HepG2 (cell line): ENCODE results near the gene MORN1. TPM values are rescaled to one million over a fixed set of nuclear protein-coding genes. Genes with fewer than 3 reads are reported as not detected.
A peak's percentile ranks its signal among the peaks of the same experiment; 100 is the strongest.

Experiments
- CSRNP1 ChIP-seq: sonication (generic); formaldehyde crosslinking; IDR thresholded peaks from 2 replicates; pipeline ENCODE4 v1.8.1; 2023; ENCODE audit warnings: mild to moderate bottlenecking, missing genetic modification reagents
- GATAD2A ChIP-seq: IDR thresholded peaks from 2 replicates; pipeline ENCODE4 v1.6.1; 2016
- GTF3A ChIP-seq: sonication (generic); formaldehyde crosslinking; conservative IDR thresholded peaks from 2 replicates; pipeline ENCODE4 v1.4.0; 2020; ENCODE audit warnings: mild to moderate bottlenecking, missing genetic modification reagents
- HNF4G ChIP-seq, 2 experiments: sonication (generic) in 1 of 2; formaldehyde crosslinking in 1 of 2; IDR thresholded peaks; 2 replicates each; pipeline versions ENCODE4 v1.4.0 to v1.6.1; 2011 to 2020; ENCODE audit warnings: borderline replicate concordance in 2 of 2, low read depth in 2 of 2, mild to moderate bottlenecking in 2 of 2, low read length in 1 of 2, missing genetic modification reagents in 1 of 2, moderate library complexity in 1 of 2
- HOXA3 ChIP-seq: sonication (generic); formaldehyde crosslinking; IDR thresholded peaks from 2 replicates; pipeline ENCODE4 v1.5.0; 2020; ENCODE audit warnings: missing genetic modification reagents
- ISX ChIP-seq: sonication (generic); formaldehyde crosslinking; conservative IDR thresholded peaks from 2 replicates; pipeline ENCODE4 v1.5.0; 2020; ENCODE audit warnings: missing genetic modification reagents
- KLF9 ChIP-seq: IDR thresholded peaks from 2 replicates; pipeline ENCODE4 v1.6.1; 2016; ENCODE audit warnings: low read depth
- RELA ChIP-seq: sonication (generic); formaldehyde crosslinking; IDR thresholded peaks from 2 replicates; pipeline ENCODE4 v1.4.0; 2020; ENCODE audit warnings: missing genetic modification reagents
- RXRB ChIP-seq: IDR thresholded peaks from 2 replicates; pipeline ENCODE4 v1.6.1; 2016; ENCODE audit warnings: borderline replicate concordance, missing genetic modification reagents, missing compliant biosample characterization
- SATB2 ChIP-seq: sonication (generic); formaldehyde crosslinking; IDR thresholded peaks from 2 replicates; pipeline ENCODE4 v1.5.0; 2020; ENCODE audit warnings: missing genetic modification reagents
- STAG1 ChIP-seq: sonication (generic); formaldehyde crosslinking; IDR thresholded peaks from 2 replicates; pipeline ENCODE4 v1.4.0; 2020; ENCODE audit warnings: missing genetic modification reagents
- STAT5B ChIP-seq: sonication (generic); formaldehyde crosslinking; IDR thresholded peaks from 2 replicates; pipeline ENCODE4 v1.4.0; 2020; ENCODE audit warnings: missing genetic modification reagents
- TBL1XR1 ChIP-seq: fragments of 150-350 bp; IDR thresholded peaks from 2 replicates; pipeline ENCODE4 v1.6.1; 2014; ENCODE audit warnings: borderline replicate concordance, low read length; ENCODE audit not compliant: partially characterized antibody
- TGIF2 ChIP-seq: IDR thresholded peaks from 2 replicates; pipeline ENCODE4 v1.6.1; 2016; ENCODE audit warnings: control low read depth, missing compliant biosample characterization
- THAP11 ChIP-seq: IDR thresholded peaks from 2 replicates; pipeline ENCODE4 v1.6.1; 2016; ENCODE audit warnings: missing biosample characterization, missing genetic modification reagents
- THRA ChIP-seq: sonication (generic); formaldehyde crosslinking; IDR thresholded peaks from 2 replicates; pipeline ENCODE4 v1.4.0; 2020; ENCODE audit warnings: missing genetic modification reagents, borderline replicate concordance
- THYN1 ChIP-seq: sonication (generic); formaldehyde crosslinking; IDR thresholded peaks from 2 replicates; pipeline ENCODE4 v1.8.1; 2023; ENCODE audit warnings: low read depth, mild to moderate bottlenecking, moderate library complexity, missing genetic modification reagents, borderline replicate concordance
- ZNF3 ChIP-seq: IDR thresholded peaks from 2 replicates; pipeline ENCODE4 v1.7.0; 2017; ENCODE audit warnings: inconsistent platforms
- ZNF335 ChIP-seq: sonication (generic); formaldehyde crosslinking; IDR thresholded peaks from 2 replicates; pipeline ENCODE4 v1.4.0; 2020; ENCODE audit warnings: missing genetic modification reagents
- ZNF512B ChIP-seq: sonication (generic); formaldehyde crosslinking; IDR thresholded peaks from 2 replicates; pipeline ENCODE4 v1.5.1; 2020; ENCODE audit warnings: missing genetic modification reagents, mild to moderate bottlenecking, borderline replicate concordance
- ZNF557 ChIP-seq: sonication (generic); formaldehyde crosslinking; IDR thresholded peaks from 2 replicates; pipeline ENCODE4 v1.4.0; 2020; ENCODE audit warnings: missing genetic modification reagents
- ZNF772 ChIP-seq: sonication (generic); formaldehyde crosslinking; IDR thresholded peaks from 2 replicates; pipeline ENCODE4 v1.5.0; 2020; ENCODE audit warnings: mild to moderate bottlenecking, missing genetic modification reagents
- ZSCAN21 ChIP-seq: sonication (generic); formaldehyde crosslinking; IDR thresholded peaks from 2 replicates; pipeline ENCODE4 v1.8.0; 2022; ENCODE audit warnings: mild to moderate bottlenecking, missing genetic modification reagents, moderate library complexity, borderline replicate concordance
- polyA plus RNA-seq, 8 experiments: library from polyadenylated mRNA; depleted of rRNA in 3 of 8; stranded (reverse) in 7 of 8; unstranded in 1 of 8; fragments of >200 nt; fragmentation: Illumina TruSeq in 4 of 8; extraction: Trizol in 4 of 8; gene quantifications; 2 replicates each; pipeline versions ENCODE4 v1.2.1 to v1.2.3, GENCODE V29; 2011 to 2016; ENCODE audit warnings: low read depth in 4 of 8, missing spikeins in 1 of 8, mixed read lengths in 1 of 8; ENCODE audit not compliant: insufficient read depth in 1 of 8
- total RNA-seq, 5 experiments: library from RNA; depleted of rRNA; stranded (reverse); fragments of >200 nt; fragmentation: Illumina TruSeq; extraction: Trizol; gene quantifications; 2 replicates each; pipeline ENCODE4 v1.2.3, GENCODE V29; 2016; ENCODE audit warnings: low read depth in 1 of 5

The MORN1 gene
- total and polyA plus RNA-seq, 2 of the 13 experiments (the other 11 are each of a cell fraction or from before 2014, with no cell fraction given): 3.1 to 6.5 TPM

GRCh38 chr1:2381741-2382620, 9.4 kb downstream of the MORN1 start (continued):
- no peak for TF ChIP-seq THYN1 (CRISPR knock-in tag)
- peak; percentile 99 for TF ChIP-seq STAG1 (CRISPR knock-in tag)
- TF ChIP-seq RXRB (CRISPR knock-in tag): no peak; the same call in 1 of the 2 replicates
- TF ChIP-seq TBL1XR1: no peak
- 0 out of 2 replicates have a peak, but pooled peaks have one; percentile 43 for TF ChIP-seq THAP11 (CRISPR knock-in tag)
- TF ChIP-seq TGIF2 (CRISPR knock-in tag): 0 out of 2 replicates have a peak, but pooled peaks have one; percentile 54
- no peak for TF ChIP-seq SATB2 (CRISPR knock-in tag)
- no peak for TF ChIP-seq ISX
- no peak for TF ChIP-seq STAT5B
- TF ChIP-seq HOXA3 (CRISPR knock-in tag): 0 out of 2 replicates have a peak, but pooled peaks have one; percentile 24
- TF ChIP-seq THRA (CRISPR knock-in tag): no peak
- no peak for TF ChIP-seq ZNF772 (CRISPR knock-in tag)
- TF ChIP-seq HNF4G (IDR thresholded peaks at IDR 0.05; ENCODE audit: borderline replicate concordance, low read depth, low read length): no peak
- no peak for TF ChIP-seq HNF4G (CRISPR knock-in tag; IDR thresholded peaks at IDR 0.05; ENCODE audit: borderline replicate concordance, low read depth)
- TF ChIP-seq KLF9 (CRISPR knock-in tag): no peak
- no peak for TF ChIP-seq RELA
- TF ChIP-seq CSRNP1 (CRISPR knock-in tag): no peak
- no peak for TF ChIP-seq ZNF335 (CRISPR knock-in tag)
- no peak for TF ChIP-seq ZNF512B
- no peak for TF ChIP-seq ZSCAN21 (CRISPR knock-in tag)
- no peak for TF ChIP-seq ZNF557
- TF ChIP-seq GATAD2A: 0 out of 2 replicates have a peak, but pooled peaks have one; percentile 35
- no peak for TF ChIP-seq GTF3A (CRISPR knock-in tag)
- TF ChIP-seq ZNF3 (CRISPR knock-in tag): no peak
